H1 (cell line): Measurements from ENCODE around the gene ZXDC. TPM values are rescaled to one million over a fixed set of nuclear protein-coding genes. Genes with fewer than 3 reads are reported as not detected.

Experiments used
- RFX5 ChIP-seq: IDR thresholded peaks from 2 replicates; pipeline ENCODE4 v1.6.1; 2011; ENCODE audit warnings: low read depth, low read length, improper control_type of control experiment, borderline replicate concordance
- SUZ12 ChIP-seq: fragments of 200-600 bp; sonication (generic); IDR thresholded peaks from 2 replicates; pipeline ENCODE4 v1.6.1; 2012; ENCODE audit warnings: mild to moderate bottlenecking, inconsistent platforms, low read length, moderate library complexity, mixed read lengths
- TAF7 ChIP-seq: optimal IDR thresholded peaks from 2 replicates; pipeline ENCODE3; 2011; ENCODE audit warnings: low read depth, mild to moderate bottlenecking, inconsistent platforms, low read length, moderate library complexity, borderline replicate concordance
- ZNF274 ChIP-seq: IDR thresholded peaks from 2 replicates; pipeline ENCODE4 v1.7.0; 2012; ENCODE audit warnings: low read length, borderline replicate concordance; ENCODE audit errors: extremely low read depth
- polyA plus RNA-seq, 7 experiments: library from polyadenylated mRNA; depleted of rRNA in 3 of 7; stranded (reverse) in 5 of 7; unstranded in 2 of 7; fragments of >200 nt in 5 of 7; fragments of 200-250 nt in 2 of 7; gene quantifications; 1 replicate in 5 of 7; 2 replicates in 1 of 7; 4 replicates in 1 of 7; pipeline versions ENCODE4 v1.2.1 to v1.2.3, GENCODE V29; 2011 to 2013; ENCODE audit warnings: missing spikeins in 2 of 7, mixed read lengths in 2 of 7
- total RNA-seq: library from RNA; stranded (reverse); fragmentation: NEBNext Ultra II Directional; extraction: Animal tissue kit (Norgen Biotek cat#: 25700); gene quantifications from 2 replicates; pipeline ENCODE4 v1.2.1, GENCODE V29; 2021
- TF ChIP-seq, protein P1 (sequence below): fragments of 300-600 bp; sonication (generic); IDR thresholded peaks from 2 replicates; pipeline ENCODE4 v1.7.1; 2012; ENCODE audit warnings: low read length, moderate library complexity, mild to moderate bottlenecking, inconsistent platforms; ENCODE audit not compliant: insufficient replicate concordance

Gene ZXDC
- total and polyA plus RNA-seq, 2 of the 8 experiments (the other 6 are each of a cell fraction or from before 2014, with no cell fraction given): 12.7 to 24.3 TPM

DNA sequence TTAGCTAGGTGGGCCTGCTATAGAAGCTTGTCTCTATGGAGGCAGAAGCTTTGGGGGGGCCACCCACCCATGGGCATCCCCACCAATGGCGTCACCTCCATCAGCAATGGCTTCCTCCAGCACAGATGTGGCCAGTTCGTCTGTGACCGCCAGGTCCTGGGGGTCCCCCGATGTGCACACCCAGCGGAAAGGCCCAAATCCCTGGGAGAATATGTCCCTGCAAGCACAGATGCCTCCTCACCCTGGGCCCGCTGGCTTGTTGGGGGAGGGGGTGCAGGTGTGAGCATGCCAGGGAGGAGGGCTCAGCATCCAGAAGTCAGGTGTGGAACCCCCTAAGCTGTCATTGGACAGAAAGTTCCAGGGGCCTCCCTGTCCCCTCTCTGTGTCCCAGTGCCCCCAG, 22.3 kb upstream of the ZXDC start (continued):
- TF ChIP-seq, protein P1, sequence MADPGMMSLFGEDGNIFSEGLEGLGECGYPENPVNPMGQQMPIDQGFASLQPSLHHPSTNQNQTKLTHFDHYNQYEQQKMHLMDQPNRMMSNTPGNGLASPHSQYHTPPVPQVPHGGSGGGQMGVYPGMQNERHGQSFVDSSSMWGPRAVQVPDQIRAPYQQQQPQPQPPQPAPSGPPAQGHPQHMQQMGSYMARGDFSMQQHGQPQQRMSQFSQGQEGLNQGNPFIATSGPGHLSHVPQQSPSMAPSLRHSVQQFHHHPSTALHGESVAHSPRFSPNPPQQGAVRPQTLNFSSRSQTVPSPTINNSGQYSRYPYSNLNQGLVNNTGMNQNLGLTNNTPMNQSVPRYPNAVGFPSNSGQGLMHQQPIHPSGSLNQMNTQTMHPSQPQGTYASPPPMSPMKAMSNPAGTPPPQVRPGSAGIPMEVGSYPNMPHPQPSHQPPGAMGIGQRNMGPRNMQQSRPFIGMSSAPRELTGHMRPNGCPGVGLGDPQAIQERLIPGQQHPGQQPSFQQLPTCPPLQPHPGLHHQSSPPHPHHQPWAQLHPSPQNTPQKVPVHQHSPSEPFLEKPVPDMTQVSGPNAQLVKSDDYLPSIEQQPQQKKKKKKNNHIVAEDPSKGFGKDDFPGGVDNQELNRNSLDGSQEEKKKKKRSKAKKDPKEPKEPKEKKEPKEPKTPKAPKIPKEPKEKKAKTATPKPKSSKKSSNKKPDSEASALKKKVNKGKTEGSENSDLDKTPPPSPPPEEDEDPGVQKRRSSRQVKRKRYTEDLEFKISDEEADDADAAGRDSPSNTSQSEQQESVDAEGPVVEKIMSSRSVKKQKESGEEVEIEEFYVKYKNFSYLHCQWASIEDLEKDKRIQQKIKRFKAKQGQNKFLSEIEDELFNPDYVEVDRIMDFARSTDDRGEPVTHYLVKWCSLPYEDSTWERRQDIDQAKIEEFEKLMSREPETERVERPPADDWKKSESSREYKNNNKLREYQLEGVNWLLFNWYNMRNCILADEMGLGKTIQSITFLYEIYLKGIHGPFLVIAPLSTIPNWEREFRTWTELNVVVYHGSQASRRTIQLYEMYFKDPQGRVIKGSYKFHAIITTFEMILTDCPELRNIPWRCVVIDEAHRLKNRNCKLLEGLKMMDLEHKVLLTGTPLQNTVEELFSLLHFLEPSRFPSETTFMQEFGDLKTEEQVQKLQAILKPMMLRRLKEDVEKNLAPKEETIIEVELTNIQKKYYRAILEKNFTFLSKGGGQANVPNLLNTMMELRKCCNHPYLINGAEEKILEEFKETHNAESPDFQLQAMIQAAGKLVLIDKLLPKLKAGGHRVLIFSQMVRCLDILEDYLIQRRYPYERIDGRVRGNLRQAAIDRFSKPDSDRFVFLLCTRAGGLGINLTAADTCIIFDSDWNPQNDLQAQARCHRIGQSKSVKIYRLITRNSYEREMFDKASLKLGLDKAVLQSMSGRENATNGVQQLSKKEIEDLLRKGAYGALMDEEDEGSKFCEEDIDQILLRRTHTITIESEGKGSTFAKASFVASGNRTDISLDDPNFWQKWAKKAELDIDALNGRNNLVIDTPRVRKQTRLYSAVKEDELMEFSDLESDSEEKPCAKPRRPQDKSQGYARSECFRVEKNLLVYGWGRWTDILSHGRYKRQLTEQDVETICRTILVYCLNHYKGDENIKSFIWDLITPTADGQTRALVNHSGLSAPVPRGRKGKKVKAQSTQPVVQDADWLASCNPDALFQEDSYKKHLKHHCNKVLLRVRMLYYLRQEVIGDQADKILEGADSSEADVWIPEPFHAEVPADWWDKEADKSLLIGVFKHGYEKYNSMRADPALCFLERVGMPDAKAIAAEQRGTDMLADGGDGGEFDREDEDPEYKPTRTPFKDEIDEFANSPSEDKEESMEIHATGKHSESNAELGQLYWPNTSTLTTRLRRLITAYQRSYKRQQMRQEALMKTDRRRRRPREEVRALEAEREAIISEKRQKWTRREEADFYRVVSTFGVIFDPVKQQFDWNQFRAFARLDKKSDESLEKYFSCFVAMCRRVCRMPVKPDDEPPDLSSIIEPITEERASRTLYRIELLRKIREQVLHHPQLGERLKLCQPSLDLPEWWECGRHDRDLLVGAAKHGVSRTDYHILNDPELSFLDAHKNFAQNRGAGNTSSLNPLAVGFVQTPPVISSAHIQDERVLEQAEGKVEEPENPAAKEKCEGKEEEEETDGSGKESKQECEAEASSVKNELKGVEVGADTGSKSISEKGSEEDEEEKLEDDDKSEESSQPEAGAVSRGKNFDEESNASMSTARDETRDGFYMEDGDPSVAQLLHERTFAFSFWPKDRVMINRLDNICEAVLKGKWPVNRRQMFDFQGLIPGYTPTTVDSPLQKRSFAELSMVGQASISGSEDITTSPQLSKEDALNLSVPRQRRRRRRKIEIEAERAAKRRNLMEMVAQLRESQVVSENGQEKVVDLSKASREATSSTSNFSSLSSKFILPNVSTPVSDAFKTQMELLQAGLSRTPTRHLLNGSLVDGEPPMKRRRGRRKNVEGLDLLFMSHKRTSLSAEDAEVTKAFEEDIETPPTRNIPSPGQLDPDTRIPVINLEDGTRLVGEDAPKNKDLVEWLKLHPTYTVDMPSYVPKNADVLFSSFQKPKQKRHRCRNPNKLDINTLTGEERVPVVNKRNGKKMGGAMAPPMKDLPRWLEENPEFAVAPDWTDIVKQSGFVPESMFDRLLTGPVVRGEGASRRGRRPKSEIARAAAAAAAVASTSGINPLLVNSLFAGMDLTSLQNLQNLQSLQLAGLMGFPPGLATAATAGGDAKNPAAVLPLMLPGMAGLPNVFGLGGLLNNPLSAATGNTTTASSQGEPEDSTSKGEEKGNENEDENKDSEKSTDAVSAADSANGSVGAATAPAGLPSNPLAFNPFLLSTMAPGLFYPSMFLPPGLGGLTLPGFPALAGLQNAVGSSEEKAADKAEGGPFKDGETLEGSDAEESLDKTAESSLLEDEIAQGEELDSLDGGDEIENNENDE: no peak
- no peak for TF ChIP-seq TAF7
- no peak for TF ChIP-seq SUZ12
- TF ChIP-seq RFX5: no peak
- no peak for TF ChIP-seq ZNF274
